Adrenal gland (tissue), 12 donors: ENCODE measurements around the gene SIGLEC12. TPM values are rescaled to one million over a fixed set of nuclear protein-coding genes. Genes with fewer than 3 reads are reported as not detected.

Source experiments
- DNase-seq, 7 donors: peaks; one replicate each; pipeline ENCODE4 v3.0.0-alpha.2; 2019 to 2020
- H3K27ac ChIP-seq, 5 donors: fragments of 200-600 bp; sonication (generic) in 4 of 5; 1 replicate in 3 of 5; 2 replicates in 2 of 5; pipeline versions ENCODE4 v1.5.1 to v1.8.0; 2016 to 2020; ENCODE audit warnings: mild to moderate bottlenecking in 1 of 5
- H3K27me3 ChIP-seq: fragments of 200-600 bp; 2 replicates; pipeline ENCODE4 v1.8.0; 2021
- H3K36me3 ChIP-seq, 2 donors: fragments of 200-600 bp; replicated peaks in 1 of 2; 1 replicate in 1 of 2; 2 replicates in 1 of 2; pipeline versions ENCODE4 v1.5.1 to v1.8.0; 2018 to 2022
- H3K4me1 ChIP-seq, 2 donors: fragments of 200-600 bp; replicated peaks in 1 of 2; 1 replicate in 1 of 2; 2 replicates in 1 of 2; pipeline versions ENCODE4 v1.5.1 to v1.8.0; 2018 to 2021
- H3K4me3 ChIP-seq, 4 donors: fragments of 200-600 bp; sonication (generic) in 3 of 4; one replicate each; pipeline ENCODE4 v1.5.1; 2016 to 2018
- H3K9me3 ChIP-seq, 3 donors: fragments of 200-600 bp; sonication (generic) in 1 of 3; replicated peaks in 1 of 3; 1 replicate in 2 of 3; 2 replicates in 1 of 3; pipeline versions ENCODE4 v1.5.1 to v1.8.0; 2016 to 2021
- CTCF ChIP-seq, 6 experiments: fragments of 450-650 bp in 4 of 6; fragments of 200-600 bp in 2 of 6; sonication (generic) in 1 of 6; IDR thresholded peaks; 1 replicate in 5 of 6; 2 replicates in 1 of 6; pipeline versions ENCODE4 v1.5.1 to v1.8.0; 2016 to 2021; ENCODE audit warnings: antibody characterized with exemption in 6 of 6, mild to moderate bottlenecking in 2 of 6, moderate library complexity in 1 of 6
- POLR2A ChIP-seq, 2 donors: fragments of 450-650 bp; IDR thresholded peaks; one replicate each; pipeline ENCODE4 v1.6.1; 2017; ENCODE audit warnings: antibody characterized with exemption in 2 of 2, mild to moderate bottlenecking in 2 of 2, moderate library complexity in 1 of 2
- WGBS, 4 donors: extraction: QIAGEN DNeasy Blood & Tissue Kit in 2 of 4; methylation state at CpG; one replicate each; pipeline versions ENCODE4 v1.1.5 to v1.1.7; 2013 to 2017; 5-methylcytosine and 5-hydroxymethylcytosine counted together
- intact Hi-C, 2 donors: fragments of 100-400 bp; cut with DNase I; formaldehyde crosslinking; loops; one replicate each; pipeline versions ENCODE4 v1.14.1 to v1.15.0; 2022 to 2023
- polyA plus RNA-seq, 3 donors: library from polyadenylated mRNA; stranded (reverse); fragments of 200-250 nt in 2 of 3; fragments of 350-450 nt in 1 of 3; fragmentation: Illumina TruSeq in 1 of 3; extraction: RNeasy Lipid Tissue Mini Kit (QIAGEN cat#74804) in 1 of 3; gene quantifications; one replicate each; pipeline ENCODE4 v1.2.3, GENCODE V29; 2013 to 2014
- total RNA-seq, 9 donors: library from RNA; depleted of rRNA in 4 of 9; stranded (reverse); fragments of >200 nt in 4 of 9; fragments of 120-200 nt in 1 of 9; fragmentation: NEBNext Ultra II Directional in 1 of 9; extraction: Animal tissue kit (Norgen Biotek cat#: 25700) in 1 of 9; gene quantifications; one replicate each; pipeline versions ENCODE4 v1.1.0 to v1.2.4, GENCODE V29; 2013 to 2023
- donor health status: healthy with polysubstance abuse.
- donor health status: Bipolar disorder and iron deficiency.
- donor health status: DM: yes; HTN: yes; CAD: no.
- donor health status: DM: no; HTN: no; CAD: no.
- donor health status: DM: no; HTN: no; CAD: no.
- donor health status: DM: yes; HTN: yes; CAD: no.

The SIGLEC12 gene
- total and polyA plus RNA-seq, 12 donors, result 0.30 to 3.1 (median 0.82) TPM; not detected in 2

DNA sequence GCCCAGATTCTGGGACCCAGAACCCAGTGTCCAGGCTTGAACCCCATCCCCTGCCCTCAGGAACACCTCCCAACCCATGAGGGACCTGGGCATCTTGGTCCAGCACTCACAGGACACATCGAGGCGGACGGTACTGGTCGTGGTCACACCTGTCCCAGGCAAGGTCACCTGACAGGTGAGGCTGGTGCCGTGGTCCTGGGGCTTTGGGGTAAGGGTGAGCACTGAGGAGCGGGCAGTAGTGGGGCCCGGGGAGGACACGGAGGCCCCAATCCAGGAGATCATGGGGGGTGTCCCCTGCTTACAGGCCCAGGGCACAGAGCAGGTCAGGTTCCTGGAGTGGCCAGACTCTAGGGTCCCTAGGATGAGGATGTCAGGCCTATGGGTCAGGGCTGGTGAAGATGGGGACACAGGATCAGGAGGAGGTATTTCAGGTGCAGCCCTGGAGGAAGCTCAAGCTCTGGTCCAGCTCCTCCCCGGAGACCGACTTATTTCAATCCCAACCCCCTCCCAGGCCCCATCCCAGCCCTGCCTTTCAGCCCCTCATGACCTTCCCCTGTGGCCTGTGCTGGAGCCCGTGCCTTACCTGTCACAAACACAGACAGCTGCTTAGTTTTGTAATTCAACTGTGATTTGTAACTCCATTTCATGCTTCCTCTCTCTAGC is 44.1 kb downstream of the SIGLEC12 start:
- no peaks in the 10 kb centered on the region for H3K9me3 ChIP-seq
- WGBS, 4 donors, result 58 to 87% (median 80%) methylated on average over 6 to 11 of the region's 11 CpGs
- peaks cover 5% of the 10 kb centered on the region for H3K27me3 ChIP-seq
- DNase-seq, result peak in 1 of 7 donors; percentile 8
- peak overlapping the region in 3 of 5 donors; percentile 27 to 65 (median 44) for H3K27ac ChIP-seq
- no peak overlapping the region for H3K4me3 ChIP-seq
- intact Hi-C loops, result no loop called here
- H3K36me3 ChIP-seq, result no peaks in the 10 kb centered on the region
- TF ChIP-seq CTCF (IDR thresholded peaks at IDR 0.05) (no peak), POLR2A (IDR thresholded peaks at IDR 0.05) (no peak)
- H3K4me1 ChIP-seq, result no peaks in the 10 kb centered on the region

DNA sequence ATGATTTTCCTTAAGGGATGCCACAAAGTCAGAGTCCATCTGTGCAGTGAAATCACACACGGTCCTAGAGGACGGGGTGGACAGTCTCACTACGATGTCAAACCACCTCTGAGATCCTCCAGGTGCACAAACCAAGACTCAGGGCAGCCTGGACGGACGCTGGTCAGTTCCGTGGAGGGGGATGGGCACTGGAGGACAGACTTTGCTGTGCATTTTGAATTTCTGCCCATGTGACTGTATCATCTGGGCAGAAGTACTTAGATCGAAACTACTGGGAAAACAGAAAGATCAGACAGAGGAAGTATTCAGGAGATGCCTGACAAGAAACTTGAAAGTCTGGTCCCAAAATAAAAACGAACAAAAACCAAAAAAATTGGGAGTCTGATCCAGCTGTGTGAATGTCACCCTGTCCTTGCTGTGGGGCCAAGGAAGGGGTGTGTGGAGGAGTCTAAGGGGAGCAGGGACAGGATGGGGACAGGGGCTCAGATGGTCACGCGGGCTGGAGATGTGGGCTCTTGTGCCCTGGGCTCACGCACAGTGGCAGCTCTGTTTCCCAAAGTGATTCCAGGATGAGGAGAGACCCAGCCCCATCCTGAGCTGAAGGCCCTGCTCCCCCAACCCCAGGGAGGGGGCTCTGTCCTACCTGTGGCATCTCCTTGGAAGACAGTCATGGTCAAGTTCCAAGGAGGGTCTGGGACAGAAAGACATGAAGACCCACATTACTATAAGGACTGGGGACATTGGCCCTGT is 44.9 kb downstream of the SIGLEC12 start:
- peaks cover 2% of the 10 kb centered on the region for H3K27me3 ChIP-seq
- intact Hi-C loops, result no loop called here
- H3K27ac ChIP-seq, result peak overlapping the region in 2 of 5 donors; percentile 44 to 68
- no peaks in the 10 kb centered on the region for H3K4me1 ChIP-seq
- peak in 2 of 7 donors; percentile 32 to 38 for DNase-seq
- TF ChIP-seq POLR2A (IDR thresholded peaks at IDR 0.05), result no peak
- TF ChIP-seq CTCF (IDR thresholded peaks at IDR 0.05), result no peak
- no peak overlapping the region for H3K4me3 ChIP-seq
- H3K9me3 ChIP-seq, result no peaks in the 10 kb centered on the region
- no peaks in the 10 kb centered on the region for H3K36me3 ChIP-seq
- WGBS, 4 donors, result 56 to 65% (median 60%) methylated on average over 11 of the region's 11 CpGs

DNA sequence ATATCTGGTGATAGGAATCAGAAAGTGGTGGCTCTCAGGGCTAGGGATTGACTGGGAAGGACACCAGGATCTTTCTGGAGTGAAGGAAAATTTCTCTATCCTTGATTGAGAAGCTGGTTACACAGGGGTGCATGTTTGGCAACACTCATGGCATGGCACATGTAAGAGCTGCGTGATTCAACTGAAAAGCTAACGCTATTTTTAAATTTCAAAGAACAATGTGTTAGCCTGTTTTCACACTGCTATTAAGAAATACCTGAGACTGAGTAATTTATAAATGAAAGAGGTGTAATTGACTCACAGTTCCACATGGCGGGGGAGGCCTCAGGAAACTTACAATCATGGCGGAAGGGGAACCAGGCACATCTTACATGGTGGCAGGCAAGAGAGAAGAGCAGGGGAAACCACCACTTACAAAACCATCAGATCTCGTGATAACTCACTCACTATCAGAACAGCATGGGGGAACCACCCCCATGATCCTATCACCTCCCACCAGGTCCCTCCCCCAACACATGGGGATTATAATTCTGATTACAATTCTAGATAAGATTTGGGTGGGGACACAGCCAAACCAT is 50.8 kb downstream of the SIGLEC12 start:
- Histone ChIP-seq H3K4me1 (no peaks in the 10 kb centered on the region), H3K27me3 (no peaks in the 10 kb centered on the region), H3K4me3 (no peak overlapping the region), H3K27ac (no peak overlapping the region), H3K9me3 (no peaks in the 10 kb centered on the region), H3K36me3 (no peaks in the 10 kb centered on the region)
- no peak for TF ChIP-seq POLR2A (IDR thresholded peaks at IDR 0.05)
- TF ChIP-seq CTCF (IDR thresholded peaks at IDR 0.05), result no peak
- DNase-seq, result no peak
- 80 to 85% (median 84%) methylated on average over 5 of the region's 5 CpGs for WGBS, 4 donors
- intact Hi-C loops, result no loop called here

DNA sequence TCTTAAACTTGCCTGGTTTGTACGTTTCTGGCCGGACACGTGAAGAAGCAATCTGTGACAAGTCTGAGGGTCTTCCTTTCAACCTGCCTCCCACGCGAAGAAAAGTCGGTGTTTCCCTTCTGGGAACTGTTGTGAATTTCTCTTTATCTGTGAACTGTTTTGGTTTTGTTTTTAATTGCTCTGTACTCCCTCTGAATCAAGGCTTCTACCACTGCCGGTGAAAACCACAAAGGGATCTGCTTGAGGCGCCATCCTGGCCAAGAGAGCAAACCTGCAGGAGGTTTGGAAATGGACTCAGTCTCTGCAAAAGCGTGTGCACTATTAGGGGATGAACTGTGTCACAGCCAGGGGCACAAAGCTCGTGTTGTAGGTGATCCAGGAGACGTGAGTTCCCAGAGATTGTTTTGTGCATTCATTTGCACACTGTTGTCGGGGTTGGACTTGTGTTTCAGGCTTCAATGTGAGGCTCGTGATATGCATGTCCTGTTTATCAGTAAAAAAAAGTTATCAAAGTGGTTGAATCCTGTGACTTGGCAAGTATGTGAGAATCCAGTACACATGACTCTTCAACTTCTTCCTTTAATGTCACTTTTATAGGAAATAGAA is 53.1 kb downstream of the SIGLEC12 start:
- H3K27ac ChIP-seq, result no peak overlapping the region
- H3K9me3 ChIP-seq, result no peaks in the 10 kb centered on the region
- intact Hi-C loops, result no loop called here
- H3K36me3 ChIP-seq, result no peaks in the 10 kb centered on the region
- no peak overlapping the region for H3K4me3 ChIP-seq
- no peaks in the 10 kb centered on the region for H3K27me3 ChIP-seq
- TF ChIP-seq CTCF (IDR thresholded peaks at IDR 0.05) (no peak), POLR2A (IDR thresholded peaks at IDR 0.05) (no peak)
- 55 to 58% (median 56%) methylated on average over 13 of the region's 13 CpGs for WGBS, 4 donors
- H3K4me1 ChIP-seq, result no peaks in the 10 kb centered on the region
- DNase-seq, result no peak
